ENCODE results near the gene UNG. TPM values are rescaled to one million over a fixed set of nuclear protein-coding genes. Genes with fewer than 3 reads are reported as not detected.

UNG gene
- total and polyA plus RNA-seq, 2 of the 8 experiments (the other 6 are each of a cell fraction or from before 2014, with no cell fraction given): 71.6 to 163 TPM

DNA sequence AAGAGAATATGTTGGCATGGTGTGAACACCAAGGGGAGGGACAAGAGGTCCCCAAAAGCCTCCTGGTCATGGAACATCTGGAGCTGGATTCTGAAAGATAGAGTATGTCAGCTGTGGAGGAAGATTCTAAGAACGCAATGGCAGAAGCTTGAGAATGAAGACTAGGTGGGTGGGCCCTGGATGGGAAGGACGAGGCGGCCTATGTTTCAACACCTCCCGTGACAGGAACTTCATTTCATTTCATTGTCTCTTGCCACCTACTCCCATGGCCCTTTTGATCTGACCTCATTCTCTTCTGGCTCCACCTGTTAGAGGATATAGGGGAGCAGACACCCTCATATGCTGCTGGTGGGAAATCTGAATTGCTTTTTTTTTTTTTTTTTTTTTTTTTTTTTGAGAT is 3.3 kb downstream of the UNG start:
- Histone ChIP-seq H3K4me1 (replicated peaks in 1 of 4; ENCODE audit: control insufficient read depth in 3 of 4, insufficient read depth in 4 of 4, low read length in 3 of 4) (no peaks in the 10 kb centered on the region; a peak in 1 of 7 replicates), H3K27me3 (replicated peaks in 1 of 4; ENCODE audit: control insufficient read depth in 3 of 4, extremely low read depth in 1 of 4, insufficient read depth in 3 of 4, low read length in 3 of 4) (no peaks in the 10 kb centered on the region), H3K4ac (replicated peaks; ENCODE audit: insufficient read length, low read depth, low read length) (no peak overlapping the region), H3K56ac (replicated peaks; ENCODE audit: insufficient read length, low read depth, low read length) (no peak overlapping the region), H2BK120ac (replicated peaks; ENCODE audit: low read depth, low read length) (no peak overlapping the region), H3K9me3 (ENCODE audit: insufficient read depth in 2 of 2, low read depth in 1 of 2, low read length in 1 of 2) (no peaks in the 10 kb centered on the region), H4K5ac (ENCODE audit: insufficient read length, low read depth, low read length) (no peak overlapping the region), H2BK12ac (ENCODE audit: low read depth, low read length) (no peak overlapping the region), H4K8ac (ENCODE audit: extremely low read depth, insufficient read depth, low read length) (no peak overlapping the region), H3K14ac (ENCODE audit: insufficient read length) (no peak overlapping the region), H3K4me2 (ENCODE audit: insufficient read depth in 1 of 2, low read depth in 2 of 2, low read length in 2 of 2) (no peak overlapping the region), H3K36me3 (ENCODE audit: control insufficient read depth in 2 of 4, insufficient read depth in 4 of 4, low read length in 3 of 4) (peaks cover 35 to 67% (median 56%) of the 10 kb centered on the region in 4 experiments), H2BK5ac (ENCODE audit: low read depth, low read length) (no peak overlapping the region), H3K4me3 (ENCODE audit: extremely low read depth in 1 of 4, insufficient read depth in 2 of 4, low read depth in 3 of 4, low read length in 4 of 4) (no peak overlapping the region), H2AK5ac (ENCODE audit: low read depth, low read length) (no peak overlapping the region), H2AFZ (ENCODE audit: low read length) (no peak overlapping the region), H3K9ac (replicated peaks in 1 of 4; ENCODE audit: extremely low read depth in 1 of 4, low read depth in 3 of 4, low read length in 3 of 4) (no peak overlapping the region), H2BK20ac (ENCODE audit: low read length) (no peak overlapping the region), H3K79me2 (ENCODE audit: control insufficient read depth in 1 of 2, insufficient read depth in 2 of 2, low read length in 2 of 2) (peaks cover 0 to 25% of the 10 kb centered on the region in 2 experiments; a peak in 2 of 4 replicates), H3K23ac (ENCODE audit: insufficient read length) (no peak overlapping the region), H2BK15ac (ENCODE audit: low read length) (no peak overlapping the region), H4K91ac (replicated peaks; ENCODE audit: insufficient read length, low read length) (no peak overlapping the region), H4K20me1 (replicated peaks in 1 of 2; ENCODE audit: control insufficient read depth in 1 of 2, insufficient read depth in 2 of 2, low read length in 2 of 2) (peaks cover 0 to 9% of the 10 kb centered on the region in 2 experiments), H3K79me1 (ENCODE audit: low read depth, low read length) (no peaks in the 10 kb centered on the region), H3K23me2 (ENCODE audit: low read depth, low read length) (peaks cover 6% of the 10 kb centered on the region), H3K18ac (ENCODE audit: extremely low read depth, low read length) (no peak overlapping the region), H3K27ac (ENCODE audit: low read depth, low read length) (no peak overlapping the region)
- 88% methylated on average over 4 of the region's 4 CpGs; no CpG with 5 or more reads in 1 of the 2 experiments for WGBS, 2 experiments (ENCODE audit: extremely low coverage in 1 of 2, insufficient coverage in 1 of 2, insufficient read length in 1 of 2, insufficient replicate concordance in 2 of 2, low coverage in 1 of 2, low lambda C conversion rate in 2 of 2, missing lambda C conversion rate in 1 of 2)
- DNase-seq (ENCODE audit: low read depth in 1 of 2, low spot score in 2 of 2) (no peak), FAIRE-seq (no peak)
- TF ChIP-seq, protein P1, sequence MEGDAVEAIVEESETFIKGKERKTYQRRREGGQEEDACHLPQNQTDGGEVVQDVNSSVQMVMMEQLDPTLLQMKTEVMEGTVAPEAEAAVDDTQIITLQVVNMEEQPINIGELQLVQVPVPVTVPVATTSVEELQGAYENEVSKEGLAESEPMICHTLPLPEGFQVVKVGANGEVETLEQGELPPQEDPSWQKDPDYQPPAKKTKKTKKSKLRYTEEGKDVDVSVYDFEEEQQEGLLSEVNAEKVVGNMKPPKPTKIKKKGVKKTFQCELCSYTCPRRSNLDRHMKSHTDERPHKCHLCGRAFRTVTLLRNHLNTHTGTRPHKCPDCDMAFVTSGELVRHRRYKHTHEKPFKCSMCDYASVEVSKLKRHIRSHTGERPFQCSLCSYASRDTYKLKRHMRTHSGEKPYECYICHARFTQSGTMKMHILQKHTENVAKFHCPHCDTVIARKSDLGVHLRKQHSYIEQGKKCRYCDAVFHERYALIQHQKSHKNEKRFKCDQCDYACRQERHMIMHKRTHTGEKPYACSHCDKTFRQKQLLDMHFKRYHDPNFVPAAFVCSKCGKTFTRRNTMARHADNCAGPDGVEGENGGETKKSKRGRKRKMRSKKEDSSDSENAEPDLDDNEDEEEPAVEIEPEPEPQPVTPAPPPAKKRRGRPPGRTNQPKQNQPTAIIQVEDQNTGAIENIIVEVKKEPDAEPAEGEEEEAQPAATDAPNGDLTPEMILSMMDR (IDR thresholded peaks at IDR 0.05; ENCODE audit: control extremely low read depth in 1 of 3, insufficient read depth in 1 of 3, low read depth in 1 of 3, low read length in 3 of 3): no peak
- TF ChIP-seq SP4 (IDR thresholded peaks at IDR 0.05; ENCODE audit: low read length) (no peak), TEAD4 (IDR thresholded peaks at IDR 0.05; ENCODE audit: low read depth, low read length) (no peak), RAD21 (IDR thresholded peaks at IDR 0.05 in 1 of 2, conservative IDR thresholded peaks at IDR 0.05 in 1 of 2; ENCODE audit: low read depth in 2 of 2, low read length in 2 of 2) (no peak), CTBP2 (IDR thresholded peaks at IDR 0.05; ENCODE audit: borderline replicate concordance, insufficient read depth, insufficient read length, low read length) (no peak), FOSL1 (IDR thresholded peaks at IDR 0.05; ENCODE audit: insufficient read depth, low read depth, low read length) (no peak), KDM4A (IDR thresholded peaks at IDR 0.05; ENCODE audit: low read depth, low read length, severe bottlenecking) (no peak)
- ChIA-PET CTCF (ENCODE audit: partially characterized antibody) (interaction anchor here (0.8 to 0.9 kb wide), 3 partner anchors 11 to 327 kb away, joined by 3 to 5 read pairs (median 3); no protein-coding TSS in a partner anchor), POLR2A (ENCODE audit: partially characterized antibody) (interaction anchor here (0.9 to 2.7 kb wide), 4 partner anchors 9 to 545 kb away, joined by 3 to 9 read pairs (median 4); partner anchors contain the start of gene ACACB)
